PC-9 (cell line): Measurements from ENCODE around the gene VGLL4.

Experiments
- CTCF ChIP-seq: fragments of 200-600 bp; sonication (generic); conservative IDR thresholded peaks from 2 replicates; pipeline ENCODE4 v1.6.1; 2017; ENCODE audit warnings: mixed run types, antibody characterized with exemption, mild to moderate bottlenecking, moderate library complexity
- EZH2 ChIP-seq: fragments of 200-600 bp; sonication (generic); IDR thresholded peaks from 2 replicates; pipeline ENCODE4 v1.8.0; 2017; ENCODE audit warnings: antibody characterized with exemption, low read depth

GRCh38 chr3:11619461-11619860, 24.3 kb downstream of the VGLL4 start:
- no peak for TF ChIP-seq CTCF
- no peak for TF ChIP-seq EZH2
